K562 (cell line): Measurements from ENCODE around the gene OR4D2. TPM values are rescaled to one million over a fixed set of nuclear protein-coding genes. Genes with fewer than 3 reads are reported as not detected.

ENCODE experiments used
- ARID1B ChIP-seq: fragments of 450-650 bp; IDR thresholded peaks from 2 replicates; pipeline ENCODE4 v1.6.1; 2016; ENCODE audit warnings: antibody characterized with exemption, mild to moderate bottlenecking, inconsistent platforms
- ARID2 ChIP-seq: fragments of 450-650 bp; IDR thresholded peaks from 2 replicates; pipeline ENCODE4 v1.6.1; 2017; ENCODE audit warnings: antibody characterized with exemption, mild to moderate bottlenecking
- BMI1 ChIP-seq: fragments of 150-350 bp; IDR thresholded peaks from 2 replicates; pipeline ENCODE4 v1.6.1; 2014; ENCODE audit warnings: low read length
- CBX3 ChIP-seq, 2 experiments: IDR thresholded peaks; 1 replicate in 1 of 2; 2 replicates in 1 of 2; pipeline ENCODE4 v1.6.1; 2012; ENCODE audit warnings: inconsistent platforms in 2 of 2, low read length in 2 of 2, borderline replicate concordance in 1 of 2, control low read depth in 1 of 2
- CHCHD3 ChIP-seq: fragments of 250-450 bp; sonication (Bioruptor Pico); IDR thresholded peaks from 2 replicates; pipeline ENCODE4 v2.1.2; 2022; ENCODE audit warnings: mild to moderate bottlenecking
- CTBP1 ChIP-seq: fragments of 450-650 bp; IDR thresholded peaks from 2 replicates; pipeline ENCODE4 v1.6.1; 2016; ENCODE audit warnings: borderline replicate concordance
- FOS ChIP-seq: IDR thresholded peaks from 3 replicates; pipeline ENCODE4 v1.6.1; 2011; ENCODE audit not compliant: insufficient read length; ENCODE audit errors: extremely low read depth
- HIVEP1 ChIP-seq: fragments of 250-450 bp; sonication (Bioruptor Pico); IDR thresholded peaks from 2 replicates; pipeline ENCODE4 v1.4.0; 2020; ENCODE audit warnings: mild to moderate bottlenecking
- ILK ChIP-seq: fragments of 450-650 bp; IDR thresholded peaks from 2 replicates; pipeline ENCODE4 v1.6.1; 2016; ENCODE audit warnings: missing genetic modification characterization, low read depth, mild to moderate bottlenecking, missing compliant biosample characterization, moderate library complexity, borderline replicate concordance
- JUN ChIP-seq, 2 experiments: sonication (generic) in 1 of 2; formaldehyde crosslinking in 1 of 2; IDR thresholded peaks; 2 replicates each; pipeline versions ENCODE4 v1.6.1 to v1.8.0; 2012 to 2022; ENCODE audit warnings: borderline replicate concordance in 2 of 2, mild to moderate bottlenecking in 2 of 2, improper control_type of control experiment in 1 of 2, low read depth in 1 of 2, low read length in 1 of 2, missing genetic modification reagents in 1 of 2
- LARP7 ChIP-seq: fragments of 450-650 bp; IDR thresholded peaks from 2 replicates; pipeline ENCODE4 v1.6.1; 2016
- NR3C1 ChIP-seq: sonication (generic); formaldehyde crosslinking; IDR thresholded peaks from 2 replicates; pipeline ENCODE4 v1.8.1; 2022; ENCODE audit warnings: missing genetic modification reagents
- RAD21 ChIP-seq, 2 experiments: fragments of 250-450 bp in 1 of 2; fragments of 450-650 bp in 1 of 2; sonication (Bioruptor Pico) in 1 of 2; formaldehyde crosslinking in 1 of 2; IDR thresholded peaks in 1 of 2; conservative IDR thresholded peaks in 1 of 2; 2 replicates each; pipeline versions ENCODE4 v1.4.0 to v1.8.0; 2020 to 2022; ENCODE audit warnings: mild to moderate bottlenecking in 2 of 2, moderate library complexity in 1 of 2
- SAFB2 ChIP-seq: fragments of 200-400 bp; formaldehyde crosslinking; IDR thresholded peaks from 2 replicates; pipeline ENCODE4 v1.6.1; 2018; ENCODE audit warnings: borderline replicate concordance, low read length, low read depth, moderate library complexity; ENCODE audit not compliant: severe bottlenecking
- ZFX ChIP-seq: sonication (generic); formaldehyde crosslinking; IDR thresholded peaks from 2 replicates; pipeline ENCODE4 v1.8.0; 2022; ENCODE audit warnings: mild to moderate bottlenecking, missing genetic modification reagents, moderate library complexity
- ZNF316 ChIP-seq: fragments of 450-650 bp; IDR thresholded peaks from 2 replicates; pipeline ENCODE4 v1.6.1; 2016
- ZNF589 ChIP-seq: fragments of 200-800 bp; sonication (Bioruptor generic); IDR thresholded peaks from 2 replicates; pipeline ENCODE4 v1.6.1; 2016; ENCODE audit warnings: low read depth, missing genetic modification characterization, missing compliant biosample characterization
- polyA plus RNA-seq, 8 experiments: library from polyadenylated mRNA; depleted of rRNA in 4 of 8; stranded (reverse) in 5 of 8; unstranded in 3 of 8; fragments of >200 nt; fragmentation: Nextera tagmentation in 2 of 8; fragmentation: Illumina TruSeq in 1 of 8; extraction: Ambion mirVana in 2 of 8; extraction: Trizol in 1 of 8; gene quantifications; 2 replicates each; pipeline versions ENCODE4 v1.2.1 to v1.2.3, GENCODE V29; 2011 to 2014; ENCODE audit warnings: inconsistent platforms in 1 of 8, missing spikeins in 1 of 8
- total RNA-seq, 7 experiments: library from RNA; depleted of rRNA in 6 of 7; stranded (reverse); fragments of >200 nt in 6 of 7; fragmentation: Illumina TruSeq in 2 of 7; extraction: Trizol in 2 of 7; gene quantifications; 2 replicates each; pipeline versions ENCODE4 v1.2.1 to v1.2.3, GENCODE V29; 2011 to 2021; ENCODE audit warnings: low replicate concordance in 1 of 7
- TF ChIP-seq, protein P1 (sequence below), 2 experiments: fragments of 450-650 bp in 1 of 2; IDR thresholded peaks; 2 replicates each; pipeline ENCODE4 v1.6.1; 2011 to 2017; ENCODE audit warnings: low read depth in 2 of 2, antibody characterized with exemption in 1 of 2, borderline replicate concordance in 1 of 2, low read length in 1 of 2, mild to moderate bottlenecking in 1 of 2, mixed read lengths in 1 of 2; ENCODE audit not compliant: control insufficient read depth in 1 of 2
- TF ChIP-seq, protein P2 (sequence below): fragments of 450-650 bp; IDR thresholded peaks from 2 replicates; pipeline ENCODE4 v1.6.1; 2016; ENCODE audit warnings: mild to moderate bottlenecking
- TF ChIP-seq, protein P3 (sequence below), 2 experiments: fragments of 450-650 bp in 1 of 2; sonication (generic) in 1 of 2; formaldehyde crosslinking in 1 of 2; IDR thresholded peaks in 1 of 2; conservative IDR thresholded peaks in 1 of 2; 2 replicates each; pipeline versions ENCODE4 v1.6.1 to v1.8.1; 2016 to 2023; ENCODE audit warnings: mild to moderate bottlenecking in 2 of 2, moderate library complexity in 2 of 2, inconsistent platforms in 1 of 2, missing genetic modification reagents in 1 of 2

OR4D2 gene
- total and polyA plus RNA-seq, 9 of the 15 experiments (the other 6 are each of a cell fraction or from before 2014, with no cell fraction given) = not detected

DNA sequence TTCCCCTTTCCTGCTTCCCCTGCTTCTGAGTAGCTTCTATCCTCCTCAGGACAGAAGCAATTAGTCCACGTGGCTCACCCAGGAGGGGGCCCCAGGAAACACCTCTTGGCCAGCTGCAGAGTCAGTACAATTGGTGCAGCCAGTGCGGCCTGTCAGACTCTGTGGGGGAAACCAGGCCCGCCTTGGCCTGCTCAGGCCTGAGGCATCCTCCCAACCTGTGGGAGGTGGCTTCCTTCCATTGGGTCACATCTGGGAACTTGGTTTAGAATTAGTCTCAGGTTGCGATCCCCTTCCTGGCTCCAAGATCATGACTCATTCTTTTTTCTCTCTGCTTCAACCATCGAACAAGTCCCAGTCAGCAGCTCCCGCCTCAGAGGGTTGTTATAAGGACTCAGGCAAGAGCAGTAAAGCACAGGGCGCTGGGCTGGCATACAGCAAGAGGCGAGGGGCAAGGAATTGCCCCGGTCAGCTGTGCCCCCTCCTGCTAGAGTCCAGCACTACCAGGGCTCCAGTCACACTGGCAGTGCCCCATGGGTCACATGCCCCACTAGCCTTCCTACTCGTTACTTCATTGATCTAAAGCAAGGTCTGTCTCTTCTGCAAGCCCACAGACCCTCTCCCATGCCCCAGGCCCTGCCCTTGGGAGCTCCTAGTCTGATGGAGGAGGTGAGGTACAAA, 17.7 kb downstream of the OR4D2 start (continued):
- TF ChIP-seq SAFB2 = no peak
- peak; percentile 69; the same call in 1 of the 2 replicates for TF ChIP-seq CTBP1
- TF ChIP-seq LARP7 = no peak
- no peak for TF ChIP-seq RAD21 (CRISPR knock-in tag; conservative IDR thresholded peaks at IDR 0.05 in 1 of 2, IDR thresholded peaks at IDR 0.05 in 1 of 2)
- TF ChIP-seq ZNF589 (CRISPR knock-in tag) = no peak
- peak; percentile 13; the same call in 1 of the 2 replicates for TF ChIP-seq ARID1B
- TF ChIP-seq BMI1 = no peak
- TF ChIP-seq HIVEP1 (CRISPR knock-in tag) = no peak
- TF ChIP-seq, protein P1, sequence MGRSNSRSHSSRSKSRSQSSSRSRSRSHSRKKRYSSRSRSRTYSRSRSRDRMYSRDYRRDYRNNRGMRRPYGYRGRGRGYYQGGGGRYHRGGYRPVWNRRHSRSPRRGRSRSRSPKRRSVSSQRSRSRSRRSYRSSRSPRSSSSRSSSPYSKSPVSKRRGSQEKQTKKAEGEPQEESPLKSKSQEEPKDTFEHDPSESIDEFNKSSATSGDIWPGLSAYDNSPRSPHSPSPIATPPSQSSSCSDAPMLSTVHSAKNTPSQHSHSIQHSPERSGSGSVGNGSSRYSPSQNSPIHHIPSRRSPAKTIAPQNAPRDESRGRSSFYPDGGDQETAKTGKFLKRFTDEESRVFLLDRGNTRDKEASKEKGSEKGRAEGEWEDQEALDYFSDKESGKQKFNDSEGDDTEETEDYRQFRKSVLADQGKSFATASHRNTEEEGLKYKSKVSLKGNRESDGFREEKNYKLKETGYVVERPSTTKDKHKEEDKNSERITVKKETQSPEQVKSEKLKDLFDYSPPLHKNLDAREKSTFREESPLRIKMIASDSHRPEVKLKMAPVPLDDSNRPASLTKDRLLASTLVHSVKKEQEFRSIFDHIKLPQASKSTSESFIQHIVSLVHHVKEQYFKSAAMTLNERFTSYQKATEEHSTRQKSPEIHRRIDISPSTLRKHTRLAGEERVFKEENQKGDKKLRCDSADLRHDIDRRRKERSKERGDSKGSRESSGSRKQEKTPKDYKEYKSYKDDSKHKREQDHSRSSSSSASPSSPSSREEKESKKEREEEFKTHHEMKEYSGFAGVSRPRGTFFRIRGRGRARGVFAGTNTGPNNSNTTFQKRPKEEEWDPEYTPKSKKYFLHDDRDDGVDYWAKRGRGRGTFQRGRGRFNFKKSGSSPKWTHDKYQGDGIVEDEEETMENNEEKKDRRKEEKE (IDR thresholded peaks at IDR 0.05; ENCODE audit: borderline replicate concordance in 1 of 2, control insufficient read depth in 1 of 2, low read depth in 2 of 2, low read length in 1 of 2) = no peak
- TF ChIP-seq ARID2 = no peak
- TF ChIP-seq, protein P2, sequence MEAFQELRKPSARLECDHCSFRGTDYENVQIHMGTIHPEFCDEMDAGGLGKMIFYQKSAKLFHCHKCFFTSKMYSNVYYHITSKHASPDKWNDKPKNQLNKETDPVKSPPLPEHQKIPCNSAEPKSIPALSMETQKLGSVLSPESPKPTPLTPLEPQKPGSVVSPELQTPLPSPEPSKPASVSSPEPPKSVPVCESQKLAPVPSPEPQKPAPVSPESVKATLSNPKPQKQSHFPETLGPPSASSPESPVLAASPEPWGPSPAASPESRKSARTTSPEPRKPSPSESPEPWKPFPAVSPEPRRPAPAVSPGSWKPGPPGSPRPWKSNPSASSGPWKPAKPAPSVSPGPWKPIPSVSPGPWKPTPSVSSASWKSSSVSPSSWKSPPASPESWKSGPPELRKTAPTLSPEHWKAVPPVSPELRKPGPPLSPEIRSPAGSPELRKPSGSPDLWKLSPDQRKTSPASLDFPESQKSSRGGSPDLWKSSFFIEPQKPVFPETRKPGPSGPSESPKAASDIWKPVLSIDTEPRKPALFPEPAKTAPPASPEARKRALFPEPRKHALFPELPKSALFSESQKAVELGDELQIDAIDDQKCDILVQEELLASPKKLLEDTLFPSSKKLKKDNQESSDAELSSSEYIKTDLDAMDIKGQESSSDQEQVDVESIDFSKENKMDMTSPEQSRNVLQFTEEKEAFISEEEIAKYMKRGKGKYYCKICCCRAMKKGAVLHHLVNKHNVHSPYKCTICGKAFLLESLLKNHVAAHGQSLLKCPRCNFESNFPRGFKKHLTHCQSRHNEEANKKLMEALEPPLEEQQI = no peak
- no peak for TF ChIP-seq ILK (tag)
- TF ChIP-seq CHCHD3 (CRISPR knock-in tag) = no peak
- no peak for TF ChIP-seq NR3C1
- TF ChIP-seq JUN (IDR thresholded peaks at IDR 0.05; ENCODE audit: borderline replicate concordance, low read depth, low read length) = peak; percentile 21; the same call in 1 of the 2 replicates
- no peak for TF ChIP-seq JUN (CRISPR knock-in tag; IDR thresholded peaks at IDR 0.05; ENCODE audit: borderline replicate concordance)
- no peak for TF ChIP-seq CBX3 (IDR thresholded peaks at IDR 0.05; ENCODE audit: borderline replicate concordance in 1 of 2, low read length in 2 of 2)
- peak; percentile 31; the same call in 1 of the 2 replicates for TF ChIP-seq ZFX (CRISPR knock-in tag)
- TF ChIP-seq, protein P3, sequence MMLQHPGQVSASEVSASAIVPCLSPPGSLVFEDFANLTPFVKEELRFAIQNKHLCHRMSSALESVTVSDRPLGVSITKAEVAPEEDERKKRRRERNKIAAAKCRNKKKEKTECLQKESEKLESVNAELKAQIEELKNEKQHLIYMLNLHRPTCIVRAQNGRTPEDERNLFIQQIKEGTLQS (IDR thresholded peaks at IDR 0.05) = peak; percentile 76
- TF ChIP-seq, protein P3 (CRISPR knock-in tag; conservative IDR thresholded peaks at IDR 0.05) = no peak
- peak; percentile 66 for TF ChIP-seq ZNF316
- no peak for TF ChIP-seq FOS
